SK-N-SH treated with all-trans-retinoic acid at 6 μM for 48 hours (cell line): Measurements from ENCODE around the gene TMTC2.

Source experiments
- ARNTL ChIP-seq: fragments of 450-650 bp; formaldehyde crosslinking; IDR thresholded peaks from 2 replicates; pipeline ENCODE4 v1.5.0; 2020; ENCODE audit warnings: low read depth, mild to moderate bottlenecking, moderate library complexity, borderline replicate concordance
- BACH2 ChIP-seq: fragments of 250-450 bp; sonication (Bioruptor Pico); IDR thresholded peaks from 2 replicates; pipeline ENCODE4 v1.9.0; 2021; ENCODE audit warnings: mild to moderate bottlenecking, borderline replicate concordance
- PPARA ChIP-seq: fragments of 250-450 bp; sonication (Bioruptor Pico); IDR thresholded peaks from 2 replicates; pipeline ENCODE4 v1.5.0; 2020; ENCODE audit warnings: mild to moderate bottlenecking, borderline replicate concordance
- RARB ChIP-seq: fragments of 250-450 bp; sonication (Bioruptor Pico); IDR thresholded peaks from 2 replicates; pipeline ENCODE4 v1.8.0; 2021; ENCODE audit warnings: mild to moderate bottlenecking, moderate library complexity
- SNAI2 ChIP-seq: fragments of 250-450 bp; sonication (Bioruptor Pico); IDR thresholded peaks from 2 replicates; pipeline ENCODE4 v1.5.0; 2020; ENCODE audit warnings: mild to moderate bottlenecking, moderate library complexity
- ZC3H10 ChIP-seq: fragments of 250-450 bp; sonication (Bioruptor Pico); IDR thresholded peaks from 2 replicates; pipeline ENCODE4 v1.5.1; 2021; ENCODE audit warnings: mild to moderate bottlenecking, moderate library complexity
- ZFP30 ChIP-seq: fragments of 450-650 bp; formaldehyde crosslinking; IDR thresholded peaks from 2 replicates; pipeline ENCODE4 v1.5.0; 2022; ENCODE audit warnings: mild to moderate bottlenecking, moderate library complexity
- ZNF70 ChIP-seq: fragments of 450-650 bp; formaldehyde crosslinking; IDR thresholded peaks from 2 replicates; pipeline ENCODE4 v1.5.0; 2020; ENCODE audit warnings: mild to moderate bottlenecking, moderate library complexity
- TF ChIP-seq, protein P1 (sequence below): fragments of 250-450 bp; sonication (Bioruptor Pico); IDR thresholded peaks from 2 replicates; pipeline ENCODE4 v1.5.1; 2020; ENCODE audit warnings: low read depth, mild to moderate bottlenecking, moderate library complexity
- TF ChIP-seq, protein P2 (sequence below): fragments of 250-450 bp; sonication (Bioruptor Pico); IDR thresholded peaks from 2 replicates; pipeline ENCODE4 v1.5.1; 2021; ENCODE audit warnings: mild to moderate bottlenecking, moderate library complexity
- TF ChIP-seq, protein P3 (sequence below): fragments of 250-450 bp; sonication (Bioruptor Pico); IDR thresholded peaks from 2 replicates; pipeline ENCODE4 v1.8.0; 2020; ENCODE audit warnings: mild to moderate bottlenecking, moderate library complexity, borderline replicate concordance

DNA sequence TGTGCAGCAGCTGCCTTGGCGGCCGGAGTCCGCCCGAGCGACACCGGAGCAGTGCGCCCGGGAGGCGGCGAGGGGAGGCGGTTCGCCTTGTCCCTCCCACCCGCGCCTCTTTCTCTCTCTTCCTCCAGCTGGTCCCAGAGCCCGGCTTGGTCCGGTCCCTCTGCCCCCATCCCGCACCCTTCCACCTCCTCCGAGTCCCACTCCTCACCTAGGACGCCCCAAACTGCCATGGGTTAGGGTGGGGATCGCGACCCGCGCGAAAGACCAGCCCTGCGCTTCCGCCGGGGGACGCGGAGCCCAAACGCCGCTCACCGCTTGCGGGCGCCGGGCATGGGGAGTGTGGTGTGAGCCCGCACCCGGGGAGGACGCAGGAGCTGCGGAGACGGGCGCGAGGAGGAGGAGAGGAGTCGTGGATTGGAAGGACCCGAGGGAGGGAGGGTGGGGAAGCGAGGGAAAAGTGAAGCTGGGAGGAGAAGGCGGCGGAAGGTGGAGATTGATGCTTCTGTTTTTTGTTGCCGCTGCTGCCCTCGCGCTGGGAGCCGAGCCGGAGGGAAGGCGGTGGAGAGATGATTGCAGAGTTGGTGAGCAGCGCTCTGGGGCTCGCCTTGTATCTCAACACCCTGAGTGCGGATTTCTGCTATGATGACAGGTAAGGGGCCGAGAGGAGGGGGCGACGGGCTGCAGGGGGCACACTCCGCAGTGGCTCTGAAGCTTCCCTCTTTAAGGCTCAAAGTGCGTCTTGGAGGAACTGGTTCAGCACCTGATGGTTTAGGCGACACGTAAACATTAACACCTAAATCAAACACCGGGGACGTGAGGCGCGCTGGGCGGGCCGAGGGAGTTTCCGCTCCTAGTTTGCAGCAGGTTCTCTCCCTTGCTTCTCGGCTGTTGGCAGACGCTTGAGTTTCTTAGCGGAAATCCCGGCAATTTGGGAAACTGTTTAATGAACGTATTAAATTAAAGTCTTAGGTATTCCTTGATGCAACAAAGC, 610 bp downstream of the TMTC2 start:
- no peak for TF ChIP-seq BACH2 (CRISPR knock-in tag)
- TF ChIP-seq ZC3H10 (CRISPR knock-in tag), result no peak
- TF ChIP-seq RARB (CRISPR knock-in tag), result no peak
- TF ChIP-seq, protein P1, sequence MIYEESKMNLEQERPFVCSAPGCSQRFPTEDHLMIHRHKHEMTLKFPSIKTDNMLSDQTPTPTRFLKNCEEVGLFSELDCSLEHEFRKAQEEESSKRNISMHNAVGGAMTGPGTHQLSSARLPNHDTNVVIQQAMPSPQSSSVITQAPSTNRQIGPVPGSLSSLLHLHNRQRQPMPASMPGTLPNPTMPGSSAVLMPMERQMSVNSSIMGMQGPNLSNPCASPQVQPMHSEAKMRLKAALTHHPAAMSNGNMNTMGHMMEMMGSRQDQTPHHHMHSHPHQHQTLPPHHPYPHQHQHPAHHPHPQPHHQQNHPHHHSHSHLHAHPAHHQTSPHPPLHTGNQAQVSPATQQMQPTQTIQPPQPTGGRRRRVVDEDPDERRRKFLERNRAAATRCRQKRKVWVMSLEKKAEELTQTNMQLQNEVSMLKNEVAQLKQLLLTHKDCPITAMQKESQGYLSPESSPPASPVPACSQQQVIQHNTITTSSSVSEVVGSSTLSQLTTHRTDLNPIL (CRISPR knock-in tag), result no peak
- no peak for TF ChIP-seq SNAI2 (CRISPR knock-in tag)
- TF ChIP-seq ZFP30 (CRISPR knock-in tag), result no peak
- no peak for TF ChIP-seq PPARA (CRISPR knock-in tag)
- no peak for TF ChIP-seq ZNF70
- TF ChIP-seq, protein P2, sequence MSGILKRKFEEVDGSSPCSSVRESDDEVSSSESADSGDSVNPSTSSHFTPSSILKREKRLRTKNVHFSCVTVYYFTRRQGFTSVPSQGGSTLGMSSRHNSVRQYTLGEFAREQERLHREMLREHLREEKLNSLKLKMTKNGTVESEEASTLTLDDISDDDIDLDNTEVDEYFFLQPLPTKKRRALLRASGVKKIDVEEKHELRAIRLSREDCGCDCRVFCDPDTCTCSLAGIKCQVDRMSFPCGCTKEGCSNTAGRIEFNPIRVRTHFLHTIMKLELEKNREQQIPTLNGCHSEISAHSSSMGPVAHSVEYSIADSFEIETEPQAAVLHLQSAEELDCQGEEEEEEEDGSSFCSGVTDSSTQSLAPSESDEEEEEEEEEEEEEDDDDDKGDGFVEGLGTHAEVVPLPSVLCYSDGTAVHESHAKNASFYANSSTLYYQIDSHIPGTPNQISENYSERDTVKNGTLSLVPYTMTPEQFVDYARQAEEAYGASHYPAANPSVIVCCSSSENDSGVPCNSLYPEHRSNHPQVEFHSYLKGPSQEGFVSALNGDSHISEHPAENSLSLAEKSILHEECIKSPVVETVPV (CRISPR knock-in tag), result no peak
- TF ChIP-seq ARNTL (CRISPR knock-in tag), result no peak
- TF ChIP-seq, protein P3, sequence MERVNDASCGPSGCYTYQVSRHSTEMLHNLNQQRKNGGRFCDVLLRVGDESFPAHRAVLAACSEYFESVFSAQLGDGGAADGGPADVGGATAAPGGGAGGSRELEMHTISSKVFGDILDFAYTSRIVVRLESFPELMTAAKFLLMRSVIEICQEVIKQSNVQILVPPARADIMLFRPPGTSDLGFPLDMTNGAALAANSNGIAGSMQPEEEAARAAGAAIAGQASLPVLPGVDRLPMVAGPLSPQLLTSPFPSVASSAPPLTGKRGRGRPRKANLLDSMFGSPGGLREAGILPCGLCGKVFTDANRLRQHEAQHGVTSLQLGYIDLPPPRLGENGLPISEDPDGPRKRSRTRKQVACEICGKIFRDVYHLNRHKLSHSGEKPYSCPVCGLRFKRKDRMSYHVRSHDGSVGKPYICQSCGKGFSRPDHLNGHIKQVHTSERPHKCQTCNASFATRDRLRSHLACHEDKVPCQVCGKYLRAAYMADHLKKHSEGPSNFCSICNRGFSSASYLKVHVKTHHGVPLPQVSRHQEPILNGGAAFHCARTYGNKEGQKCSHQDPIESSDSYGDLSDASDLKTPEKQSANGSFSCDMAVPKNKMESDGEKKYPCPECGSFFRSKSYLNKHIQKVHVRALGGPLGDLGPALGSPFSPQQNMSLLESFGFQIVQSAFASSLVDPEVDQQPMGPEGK (CRISPR knock-in tag), result no peak
